DND-41 (cell line): ENCODE measurements around the gene MEIS1.
"Not testable (repeated sequence)": the region's sequence is repeated elsewhere in the genome, so short reads cannot be mapped to it uniquely, and the experiment has no call there.

Experiments
- ATAC-seq: fragments of 200-7000 bp; cut with Tn5 transposase; 3 replicates; pipeline ENCODE4 v1.9.1; 2021; ENCODE audit warnings: low read depth; ENCODE audit not compliant: insufficient read depth
- DNase-seq: peaks from one replicate; pipeline ENCODE4 v3.0.0-alpha.2; 2020
- H2AFZ ChIP-seq: 2 replicates; pipeline ENCODE4 v1.6.0; 2012; ENCODE audit warnings: low read depth, low read length
- H3K27ac ChIP-seq: 2 replicates; pipeline ENCODE4 v1.5.1; 2012; ENCODE audit warnings: low read length, inconsistent platforms
- H3K27me3 ChIP-seq: fragments of 200-600 bp; sonication (generic); 2 replicates; pipeline ENCODE4 v1.6.0; 2012; ENCODE audit warnings: low read length, mild to moderate bottlenecking, inconsistent platforms; ENCODE audit not compliant: insufficient read depth, poor library complexity
- H3K36me3 ChIP-seq: 2 replicates; pipeline ENCODE4 v1.5.1; 2012; ENCODE audit warnings: low read length, inconsistent platforms; ENCODE audit not compliant: insufficient read depth
- H3K4me1 ChIP-seq: 2 replicates; pipeline ENCODE4 v1.5.1; 2012; ENCODE audit warnings: mild to moderate bottlenecking, low read length; ENCODE audit not compliant: insufficient read depth
- H3K4me2 ChIP-seq: 2 replicates; pipeline ENCODE4 v1.6.0; 2012; ENCODE audit warnings: mild to moderate bottlenecking, moderate library complexity, low read length, inconsistent platforms; ENCODE audit not compliant: insufficient read depth
- H3K4me3 ChIP-seq, 2 experiments: fragments of 200-600 bp in 1 of 2; shearing (Covaris generic) in 1 of 2; 2 replicates each; pipeline ENCODE4 v1.5.1; 2012 to 2016; ENCODE audit warnings: inconsistent platforms in 2 of 2, low read length in 2 of 2, mild to moderate bottlenecking in 2 of 2, low read depth in 1 of 2, moderate library complexity in 1 of 2
- H3K79me2 ChIP-seq: 2 replicates; pipeline ENCODE4 v1.6.0; 2012; ENCODE audit warnings: low read length, inconsistent platforms; ENCODE audit not compliant: insufficient read depth
- H3K9ac ChIP-seq: 2 replicates; pipeline ENCODE4 v1.6.0; 2012; ENCODE audit warnings: low read depth, mild to moderate bottlenecking, inconsistent platforms, low read length, moderate library complexity
- H3K9me3 ChIP-seq: 2 replicates; pipeline ENCODE4 v1.5.1; 2012; ENCODE audit warnings: low read length, moderate library complexity, mild to moderate bottlenecking, inconsistent platforms; ENCODE audit not compliant: insufficient read depth, severe bottlenecking
- H4K20me1 ChIP-seq: 2 replicates; pipeline ENCODE4 v1.6.0; 2012; ENCODE audit warnings: low read length; ENCODE audit not compliant: insufficient read depth
- EZH2 ChIP-seq: IDR thresholded peaks from 3 replicates; pipeline ENCODE4 v1.6.1; 2012; ENCODE audit warnings: borderline replicate concordance, low read depth, mild to moderate bottlenecking, moderate library complexity, low read length, inconsistent platforms; ENCODE audit not compliant: severe bottlenecking
- TF ChIP-seq, protein P1 (sequence below): IDR thresholded peaks from 2 replicates; pipeline ENCODE4 v1.5.1; 2012; ENCODE audit warnings: borderline replicate concordance, low read length, moderate library complexity, mild to moderate bottlenecking; ENCODE audit not compliant: poor library complexity, severe bottlenecking; ENCODE audit errors: extremely low read depth

MEIS1 gene

DNA sequence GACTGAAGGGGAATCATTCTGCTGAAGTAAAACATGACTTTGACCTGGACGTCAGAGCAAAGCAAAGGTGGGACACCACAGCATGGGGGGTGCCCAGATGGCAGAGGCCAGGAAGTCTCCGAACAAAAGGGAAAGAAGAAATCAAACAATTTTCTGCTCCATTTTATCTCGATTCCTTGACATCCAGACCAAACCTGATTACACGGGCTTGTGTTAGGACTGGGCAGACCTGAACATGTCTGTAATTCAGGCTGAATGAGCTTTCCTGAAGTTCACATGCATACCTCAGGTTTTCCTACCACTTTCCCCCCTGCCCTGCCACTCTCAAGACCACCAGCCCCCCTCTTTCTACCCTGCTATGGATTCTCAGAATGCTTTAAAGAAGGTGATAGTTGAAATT is 44.8 kb upstream of the MEIS1 start:
- Histone ChIP-seq H3K4me2 (no peak overlapping the region), H3K27me3 (peaks cover 5% of the 10 kb centered on the region), H3K36me3 (no peaks in the 10 kb centered on the region), H3K27ac (no peak overlapping the region), H3K4me1 (no peaks in the 10 kb centered on the region), H3K4me3 (no peak overlapping the region), H4K20me1 (no peaks in the 10 kb centered on the region), H3K79me2 (no peaks in the 10 kb centered on the region), H2AFZ (no peak overlapping the region), H3K9me3 (no peaks in the 10 kb centered on the region), H3K9ac (no peak overlapping the region)
- TF ChIP-seq EZH2 = no peak
- TF ChIP-seq, protein P1, sequence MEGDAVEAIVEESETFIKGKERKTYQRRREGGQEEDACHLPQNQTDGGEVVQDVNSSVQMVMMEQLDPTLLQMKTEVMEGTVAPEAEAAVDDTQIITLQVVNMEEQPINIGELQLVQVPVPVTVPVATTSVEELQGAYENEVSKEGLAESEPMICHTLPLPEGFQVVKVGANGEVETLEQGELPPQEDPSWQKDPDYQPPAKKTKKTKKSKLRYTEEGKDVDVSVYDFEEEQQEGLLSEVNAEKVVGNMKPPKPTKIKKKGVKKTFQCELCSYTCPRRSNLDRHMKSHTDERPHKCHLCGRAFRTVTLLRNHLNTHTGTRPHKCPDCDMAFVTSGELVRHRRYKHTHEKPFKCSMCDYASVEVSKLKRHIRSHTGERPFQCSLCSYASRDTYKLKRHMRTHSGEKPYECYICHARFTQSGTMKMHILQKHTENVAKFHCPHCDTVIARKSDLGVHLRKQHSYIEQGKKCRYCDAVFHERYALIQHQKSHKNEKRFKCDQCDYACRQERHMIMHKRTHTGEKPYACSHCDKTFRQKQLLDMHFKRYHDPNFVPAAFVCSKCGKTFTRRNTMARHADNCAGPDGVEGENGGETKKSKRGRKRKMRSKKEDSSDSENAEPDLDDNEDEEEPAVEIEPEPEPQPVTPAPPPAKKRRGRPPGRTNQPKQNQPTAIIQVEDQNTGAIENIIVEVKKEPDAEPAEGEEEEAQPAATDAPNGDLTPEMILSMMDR = no peak
- ATAC-seq (no peak), DNase-seq (no peak)

GRCh38 chr2:66390811-66391210 is 44.1 kb upstream of the MEIS1 start:
- H3K36me3 ChIP-seq = no peaks in the 10 kb centered on the region
- H4K20me1 ChIP-seq = no peaks in the 10 kb centered on the region
- H3K4me2 ChIP-seq = no peak overlapping the region
- TF ChIP-seq, protein P1 = no peak
- TF ChIP-seq EZH2 = no peak
- H3K9me3 ChIP-seq = no peaks in the 10 kb centered on the region
- H3K27me3 ChIP-seq = peaks cover 5% of the 10 kb centered on the region
- H3K9ac ChIP-seq = no peak overlapping the region
- ATAC-seq (no peak), DNase-seq (no peak)
- no peak overlapping the region for H2AFZ ChIP-seq
- no peak overlapping the region for H3K27ac ChIP-seq
- H3K79me2 ChIP-seq = no peaks in the 10 kb centered on the region
- H3K4me1 ChIP-seq = no peaks in the 10 kb centered on the region
- H3K4me3 ChIP-seq = no peak overlapping the region

GRCh38 chr2:66391240-66391639 is 43.7 kb upstream of the MEIS1 start:
- not testable (repeated sequence) for H3K27me3 ChIP-seq, H3K9me3 ChIP-seq, H3K4me1 ChIP-seq, H3K4me3 ChIP-seq, H3K27ac ChIP-seq, H4K20me1 ChIP-seq, H2AFZ ChIP-seq, ATAC-seq, DNase-seq, H3K79me2 ChIP-seq, H3K4me2 ChIP-seq, H3K36me3 ChIP-seq, H3K9ac ChIP-seq

DNA sequence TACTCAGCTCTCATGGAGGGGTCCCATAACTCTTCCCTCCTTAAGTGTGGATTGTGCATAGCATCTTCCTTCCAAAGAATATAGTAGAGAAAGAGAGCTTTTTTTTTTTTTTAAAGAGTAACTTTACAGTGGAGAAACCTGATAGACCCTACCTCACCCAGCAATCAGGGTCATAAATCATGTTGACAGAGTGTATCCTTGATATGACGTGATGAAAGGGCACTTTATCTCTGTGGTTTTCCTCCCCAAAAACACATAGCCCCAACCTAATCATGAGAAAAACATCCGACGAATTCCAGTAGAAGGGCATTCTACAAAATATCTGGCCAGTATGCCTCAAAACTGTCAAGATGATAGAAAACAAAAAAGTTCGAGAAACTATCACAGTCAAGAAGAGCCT is 29.5 kb upstream of the MEIS1 start:
- TF ChIP-seq, protein P1 = no peak
- no peak for TF ChIP-seq EZH2
- H2AFZ ChIP-seq = no peak overlapping the region
- no peaks in the 10 kb centered on the region for H3K36me3 ChIP-seq
- H3K4me1 ChIP-seq = no peaks in the 10 kb centered on the region
- DNase-seq (no peak), ATAC-seq (no peak)
- H4K20me1 ChIP-seq = no peaks in the 10 kb centered on the region
- H3K4me3 ChIP-seq = no peak overlapping the region
- no peak overlapping the region for H3K9ac ChIP-seq
- H3K4me2 ChIP-seq = no peak overlapping the region
- no peaks in the 10 kb centered on the region for H3K27me3 ChIP-seq
- H3K9me3 ChIP-seq = no peaks in the 10 kb centered on the region
- no peak overlapping the region for H3K27ac ChIP-seq
- H3K79me2 ChIP-seq = no peaks in the 10 kb centered on the region
